Measurements from ENCODE around the gene PPP1R12C.

DNA sequence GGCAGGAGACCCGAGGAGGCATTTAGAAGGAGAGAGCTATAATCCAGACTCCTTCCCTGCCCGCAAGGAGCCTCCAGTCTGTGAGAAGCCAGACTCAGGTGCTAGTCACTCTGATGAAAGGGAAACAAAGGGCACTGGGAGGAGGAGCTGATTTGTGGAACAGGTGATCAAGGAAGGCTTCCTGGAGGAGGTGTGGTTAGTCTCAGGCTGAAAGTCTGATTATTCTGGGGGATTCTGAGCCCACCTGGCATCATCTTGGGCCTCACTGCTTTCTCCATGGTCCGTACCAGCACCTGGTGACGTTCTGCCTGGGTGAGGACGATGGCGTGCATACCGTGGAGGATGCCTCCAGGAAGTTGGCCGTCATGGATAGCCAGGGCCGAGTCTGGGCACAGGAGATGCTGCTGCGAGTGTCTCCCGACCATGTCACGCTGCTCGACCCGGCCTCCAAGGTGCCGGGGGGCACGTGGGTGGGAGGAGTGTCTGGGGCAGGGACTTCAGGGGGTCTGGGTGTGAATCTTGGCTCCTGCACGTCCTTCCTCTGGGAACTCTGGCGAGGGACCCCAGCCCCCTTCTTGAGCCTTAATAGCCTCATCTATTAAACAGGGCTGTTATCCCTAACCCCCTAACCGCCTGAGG lies 37.9 kb downstream of the PPP1R12C start:
- TF ChIP-seq POLR2A (IDR thresholded peaks at IDR 0.05) (no peak), CTCF (IDR thresholded peaks at IDR 0.05) (no peak)

All from testis (tissue), 2 donors.